ENCODE data around the gene ALDH5A1.

GRCh38 chr6:24539416-24539815 is 44.6 kb downstream of the ALDH5A1 start:
- TF ChIP-seq GATA3 (IDR thresholded peaks at IDR 0.05; ENCODE audit: low read depth, low read length) (no peak), GATA2 (IDR thresholded peaks at IDR 0.05; ENCODE audit: low read depth, low read length) (no peak)

Data from SH-SY5Y (cell line).